GM12878 (cell line): ENCODE results near the gene PLS1. TPM values are rescaled to one million over a fixed set of nuclear protein-coding genes. Genes with fewer than 3 reads are reported as not detected.

Experiments used
- ATAC-seq: fragments of 200-7000 bp; cut with Tn5 transposase; 3 replicates; pipeline ENCODE4 v1.9.1; 2020; ENCODE audit warnings: mild to moderate bottlenecking, moderate library complexity
- BruUV-seq: library from RNA; stranded (reverse); fragments of 400-500 nt; replicated peaks from 2 replicates; lab custom pipeline; 2021; lab: Mats Ljungman, UMichigan
- CTCF ChIA-PET: fragments of 300-600 bp; sonication (Branson Sonifier 250); formaldehyde crosslinking; extraction: SDS; loops from one replicate; lab custom pipeline; 2021; ENCODE audit warnings: inconsistent platforms; lab: Yijun Ruan, JAX
- POLR2A ChIA-PET: fragments of 350-600 bp; formaldehyde crosslinking; extraction: SDS; loops from one replicate; lab custom pipeline; 2021; ENCODE audit warnings: inconsistent platforms; lab: Charles Lee
- RAD21 ChIA-PET: fragments of 300-600 bp; sonication (Branson Sonifier 250); formaldehyde crosslinking; loops from one replicate; lab custom pipeline; 2023; ENCODE audit warnings: antibody characterized with exemption; ENCODE audit not compliant: unreplicated experiment; lab: Charles Lee
- SMC1A ChIA-PET: fragments of 300-600 bp; sonication (Branson Sonifier 250); formaldehyde crosslinking; loops from one replicate; lab custom pipeline; 2023; ENCODE audit not compliant: unreplicated experiment, uncharacterized antibody; lab: Charles Lee
- DNase-seq: peaks from one replicate; pipeline ENCODE4 v3.0.0-alpha.2; 2011; ENCODE audit warnings: low read depth, low spot score
- FAIRE-seq: peaks from 3 replicates; lab custom pipeline; 2011; peaks lifted over from hg19 to GRCh38; lab: Jason Lieb, UNC
- H2AFZ ChIP-seq: 2 replicates; pipeline ENCODE4 v1.6.0; 2011; ENCODE audit warnings: low read depth, low read length, control low read depth; ENCODE audit not compliant: control insufficient read depth
- H3K27ac ChIP-seq: 2 replicates; pipeline ENCODE4 v1.5.1; 2011; ENCODE audit warnings: control low read depth; ENCODE audit not compliant: control insufficient read depth, insufficient read depth
- H3K27me3 ChIP-seq, 2 experiments: replicated peaks in 1 of 2; 2 replicates each; pipeline versions ENCODE4 v1.6.0 to v1.6.1; 2011; ENCODE audit warnings: low read length in 1 of 2; ENCODE audit not compliant: control insufficient read depth in 2 of 2, insufficient read depth in 2 of 2
- H3K36me3 ChIP-seq, 2 experiments: 2 replicates each; pipeline ENCODE4 v1.5.1; 2011; ENCODE audit warnings: low read length in 1 of 2; ENCODE audit not compliant: control insufficient read depth in 2 of 2, insufficient read depth in 2 of 2
- H3K4me1 ChIP-seq: 2 replicates; pipeline ENCODE4 v1.6.1; 2011; ENCODE audit warnings: mild to moderate bottlenecking, low read length, moderate library complexity, mixed read lengths; ENCODE audit not compliant: control insufficient read depth, insufficient read depth
- H3K4me2 ChIP-seq: 2 replicates; pipeline ENCODE4 v1.6.0; 2011; ENCODE audit warnings: control low read depth; ENCODE audit not compliant: control insufficient read depth, insufficient read depth
- H3K4me3 ChIP-seq: fragments of 200-600 bp; sonication (generic); 2 replicates; pipeline ENCODE4 v1.5.1; 2016
- H3K79me2 ChIP-seq: 2 replicates; pipeline ENCODE4 v1.6.0; 2011; ENCODE audit warnings: low read length; ENCODE audit not compliant: control insufficient read depth, insufficient read depth
- H3K9ac ChIP-seq: 2 replicates; pipeline ENCODE4 v1.8.0; 2011; ENCODE audit warnings: low read length, control low read depth, mixed read lengths; ENCODE audit not compliant: control insufficient read depth, insufficient read depth
- H3K9me3 ChIP-seq: replicated peaks from 3 replicates; pipeline ENCODE4 v1.5.1; 2011; ENCODE audit warnings: mild to moderate bottlenecking, low read length; ENCODE audit not compliant: control insufficient read depth, insufficient read depth
- H4K20me1 ChIP-seq: 2 replicates; pipeline ENCODE4 v1.6.0; 2011; ENCODE audit not compliant: control insufficient read depth, insufficient read depth
- ATF7 ChIP-seq: fragments of 450-650 bp; IDR thresholded peaks from 2 replicates; pipeline ENCODE4 v1.6.1; 2016; ENCODE audit warnings: low read depth, mild to moderate bottlenecking
- BACH1 ChIP-seq: fragments of 450-650 bp; IDR thresholded peaks from 2 replicates; pipeline ENCODE4 v1.6.1; 2017; ENCODE audit warnings: mild to moderate bottlenecking, borderline replicate concordance
- BMI1 ChIP-seq: fragments of 450-650 bp; IDR thresholded peaks from 2 replicates; pipeline ENCODE4 v1.6.1; 2016; ENCODE audit warnings: mild to moderate bottlenecking, moderate library complexity, borderline replicate concordance
- DPF2 ChIP-seq: fragments of 450-650 bp; IDR thresholded peaks from 2 replicates; pipeline ENCODE4 v1.6.1; 2017; ENCODE audit warnings: mild to moderate bottlenecking
- E2F4 ChIP-seq: IDR thresholded peaks from 2 replicates; pipeline ENCODE4 v1.6.1; 2012; ENCODE audit warnings: low read depth, low read length, improper control_type of control experiment
- FOS ChIP-seq: IDR thresholded peaks from 3 replicates; pipeline ENCODE4 v1.6.1; 2011; ENCODE audit warnings: borderline replicate concordance; ENCODE audit not compliant: insufficient read length; ENCODE audit errors: extremely low read depth
- FOXK2 ChIP-seq: fragments of 450-650 bp; IDR thresholded peaks from 2 replicates; pipeline ENCODE4 v1.6.1; 2017; ENCODE audit warnings: mild to moderate bottlenecking, moderate library complexity
- GABPA ChIP-seq: IDR thresholded peaks from 2 replicates; pipeline ENCODE4 v1.6.1; 2014; ENCODE audit warnings: antibody characterized with exemption, low read depth, mild to moderate bottlenecking, inconsistent platforms
- GATAD2B ChIP-seq: fragments of 450-650 bp; conservative IDR thresholded peaks from 2 replicates; pipeline ENCODE4 v1.6.1; 2017; ENCODE audit warnings: low read depth, mild to moderate bottlenecking, moderate library complexity
- HCFC1 ChIP-seq: fragments of 150-350 bp; IDR thresholded peaks from 2 replicates; pipeline ENCODE4 v1.6.1; 2014; ENCODE audit warnings: low read length
- IKZF2 ChIP-seq, 2 experiments: fragments of 450-650 bp; IDR thresholded peaks; 2 replicates each; pipeline ENCODE4 v1.6.1; 2017; ENCODE audit warnings: mild to moderate bottlenecking in 2 of 2, moderate library complexity in 2 of 2
- KAT2A ChIP-seq: conservative IDR thresholded peaks from 2 replicates; pipeline ENCODE4 v1.6.1; 2011; ENCODE audit warnings: low read depth, low read length; ENCODE audit not compliant: control insufficient read depth
- MLLT1 ChIP-seq: fragments of 450-650 bp; IDR thresholded peaks from 2 replicates; pipeline ENCODE4 v1.6.1; 2016; ENCODE audit warnings: mild to moderate bottlenecking
- SP1 ChIP-seq: IDR thresholded peaks from one replicate; pipeline ENCODE4 v1.6.1; 2011; ENCODE audit warnings: low read depth, low read length
- SUZ12 ChIP-seq: fragments of 200-600 bp; sonication (generic); IDR thresholded peaks from one replicate; pipeline ENCODE4 v1.6.1; 2018; ENCODE audit warnings: antibody characterized with exemption, mild to moderate bottlenecking; ENCODE audit not compliant: unreplicated experiment
- TCF7 ChIP-seq: IDR thresholded peaks from 2 replicates; pipeline ENCODE4 v1.6.1; 2014; ENCODE audit warnings: antibody characterized with exemption, borderline replicate concordance
- ZZZ3 ChIP-seq: IDR thresholded peaks from 2 replicates; pipeline ENCODE4 v1.6.1; 2011; ENCODE audit warnings: low read depth; ENCODE audit not compliant: control insufficient read depth, insufficient read length
- in situ Hi-C: fragments of 300-500 bp; cut with MboI; formaldehyde crosslinking; loops from 9 replicates; pipeline ENCODE4 v1.14.3; 2018; ENCODE audit warnings: mixed read lengths
- intact Hi-C: fragments of 100-400 bp; cut with micrococcal nuclease; formaldehyde crosslinking; loops from one replicate; pipeline ENCODE4 v1.14.2; 2022; ENCODE audit not compliant: unreplicated experiment
- polyA plus RNA-seq, 11 experiments: library from polyadenylated mRNA; depleted of rRNA in 4 of 11; unstranded in 6 of 11; stranded (reverse) in 5 of 11; fragments of >200 nt; fragmentation: Nextera tagmentation in 4 of 11; fragmentation: Illumina TruSeq in 1 of 11; extraction: Ambion mirVana in 4 of 11; extraction: Trizol in 1 of 11; gene quantifications; 1 replicate in 1 of 11; 2 replicates in 10 of 11; pipeline versions ENCODE4 v1.2.1 to v1.2.3, GENCODE V29; 2011 to 2016; ENCODE audit warnings: inconsistent platforms in 2 of 11, missing spikeins in 2 of 11, low read depth in 1 of 11
- total RNA-seq, 4 experiments: library from RNA; depleted of rRNA in 3 of 4; stranded (reverse); fragments of >200 nt in 3 of 4; fragmentation: Illumina TruSeq in 1 of 4; extraction: Trizol in 1 of 4; gene quantifications; 2 replicates each; pipeline versions ENCODE4 v1.2.1 to v1.2.3, GENCODE V29; 2013 to 2021
- TF ChIP-seq, protein P1 (sequence below): fragments of 450-650 bp; IDR thresholded peaks from 2 replicates; pipeline ENCODE4 v1.6.1; 2018; ENCODE audit warnings: mild to moderate bottlenecking, low read depth, moderate library complexity; ENCODE audit not compliant: partially characterized antibody
- TF ChIP-seq, protein P2 (sequence below): fragments of 450-650 bp; IDR thresholded peaks from 2 replicates; pipeline ENCODE4 v1.6.1; 2017; ENCODE audit warnings: low read depth, mild to moderate bottlenecking, moderate library complexity

The PLS1 gene
- total and polyA plus RNA-seq, 10 of the 15 experiments (the other 5 are each of a cell fraction or from before 2014, with no cell fraction given), result 0.59 to 11.7 (median 1.7) TPM

GRCh38 chr3:142738396-142738795 is 142.2 kb downstream of the PLS1 start:
- H3K27ac ChIP-seq, result no peak overlapping the region
- no peak for TF ChIP-seq FOXK2
- TF ChIP-seq E2F4, result no peak
- no peak for TF ChIP-seq KAT2A
- no peak for TF ChIP-seq SP1
- TF ChIP-seq ATF7, result no peak
- TF ChIP-seq DPF2, result no peak
- no peak for TF ChIP-seq ZZZ3
- TF ChIP-seq GABPA, result no peak
- TF ChIP-seq SUZ12, result no peak
- TF ChIP-seq IKZF2 (IDR thresholded peaks at IDR 0.05), result no peak
- TF ChIP-seq GATAD2B, result no peak
- TF ChIP-seq, protein P1, sequence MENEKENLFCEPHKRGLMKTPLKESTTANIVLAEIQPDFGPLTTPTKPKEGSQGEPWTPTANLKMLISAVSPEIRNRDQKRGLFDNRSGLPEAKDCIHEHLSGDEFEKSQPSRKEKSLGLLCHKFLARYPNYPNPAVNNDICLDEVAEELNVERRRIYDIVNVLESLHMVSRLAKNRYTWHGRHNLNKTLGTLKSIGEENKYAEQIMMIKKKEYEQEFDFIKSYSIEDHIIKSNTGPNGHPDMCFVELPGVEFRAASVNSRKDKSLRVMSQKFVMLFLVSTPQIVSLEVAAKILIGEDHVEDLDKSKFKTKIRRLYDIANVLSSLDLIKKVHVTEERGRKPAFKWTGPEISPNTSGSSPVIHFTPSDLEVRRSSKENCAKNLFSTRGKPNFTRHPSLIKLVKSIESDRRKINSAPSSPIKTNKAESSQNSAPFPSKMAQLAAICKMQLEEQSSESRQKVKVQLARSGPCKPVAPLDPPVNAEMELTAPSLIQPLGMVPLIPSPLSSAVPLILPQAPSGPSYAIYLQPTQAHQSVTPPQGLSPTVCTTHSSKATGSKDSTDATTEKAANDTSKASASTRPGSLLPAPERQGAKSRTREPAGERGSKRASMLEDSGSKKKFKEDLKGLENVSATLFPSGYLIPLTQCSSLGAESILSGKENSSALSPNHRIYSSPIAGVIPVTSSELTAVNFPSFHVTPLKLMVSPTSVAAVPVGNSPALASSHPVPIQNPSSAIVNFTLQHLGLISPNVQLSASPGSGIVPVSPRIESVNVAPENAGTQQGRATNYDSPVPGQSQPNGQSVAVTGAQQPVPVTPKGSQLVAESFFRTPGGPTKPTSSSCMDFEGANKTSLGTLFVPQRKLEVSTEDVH, result no peak
- TF ChIP-seq, protein P2, sequence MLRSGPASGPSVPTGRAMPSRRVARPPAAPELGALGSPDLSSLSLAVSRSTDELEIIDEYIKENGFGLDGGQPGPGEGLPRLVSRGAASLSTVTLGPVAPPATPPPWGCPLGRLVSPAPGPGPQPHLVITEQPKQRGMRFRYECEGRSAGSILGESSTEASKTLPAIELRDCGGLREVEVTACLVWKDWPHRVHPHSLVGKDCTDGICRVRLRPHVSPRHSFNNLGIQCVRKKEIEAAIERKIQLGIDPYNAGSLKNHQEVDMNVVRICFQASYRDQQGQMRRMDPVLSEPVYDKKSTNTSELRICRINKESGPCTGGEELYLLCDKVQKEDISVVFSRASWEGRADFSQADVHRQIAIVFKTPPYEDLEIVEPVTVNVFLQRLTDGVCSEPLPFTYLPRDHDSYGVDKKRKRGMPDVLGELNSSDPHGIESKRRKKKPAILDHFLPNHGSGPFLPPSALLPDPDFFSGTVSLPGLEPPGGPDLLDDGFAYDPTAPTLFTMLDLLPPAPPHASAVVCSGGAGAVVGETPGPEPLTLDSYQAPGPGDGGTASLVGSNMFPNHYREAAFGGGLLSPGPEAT, result no peak
- no peak for TF ChIP-seq MLLT1
- no peak for TF ChIP-seq HCFC1
- no peak for TF ChIP-seq FOS
- TF ChIP-seq TCF7, result no peak
- no peak for TF ChIP-seq BACH1
- no peak for TF ChIP-seq BMI1
- no peaks in the 10 kb centered on the region for H3K4me1 ChIP-seq
- H3K9me3 ChIP-seq, result no peaks in the 10 kb centered on the region
- DNase-seq, result no peak
- intact Hi-C loops, result no loop called here
- FAIRE-seq, result no peak
- ChIA-PET CTCF (interaction anchor here (1.4 kb wide), 1 partner anchor 10 kb away, joined by 3 read pairs; no protein-coding TSS in a partner anchor), POLR2A (no interaction called here), SMC1A (no interaction called here), RAD21 (no interaction called here)
- no peaks in the 10 kb centered on the region for H3K79me2 ChIP-seq
- no peak overlapping the region for H3K9ac ChIP-seq
- no peaks in the 10 kb centered on the region for H3K36me3 ChIP-seq
- H3K27me3 ChIP-seq, result no peaks in the 10 kb centered on the region
- in situ Hi-C loops, result no loop called here
- no peaks in the 10 kb centered on the region for H4K20me1 ChIP-seq
- no peak for ATAC-seq
- BruUV-seq, result no TSS peak
- H2AFZ ChIP-seq, result no peak overlapping the region
- H3K4me3 ChIP-seq, result no peak overlapping the region
- H3K4me2 ChIP-seq, result no peak overlapping the region
